SK-N-SH treated with all-trans-retinoic acid at 6 μM for 48 hours (cell line): ENCODE measurements around the gene TMEM178B.

Experiments used
- ARNTL ChIP-seq: fragments of 450-650 bp; formaldehyde crosslinking; IDR thresholded peaks from 2 replicates; pipeline ENCODE4 v1.5.0; 2020; ENCODE audit warnings: low read depth, mild to moderate bottlenecking, moderate library complexity, borderline replicate concordance
- CREB5 ChIP-seq: fragments of 250-450 bp; sonication (Bioruptor Pico); IDR thresholded peaks from 2 replicates; pipeline ENCODE4 v1.5.1; 2020; ENCODE audit warnings: low read depth, mild to moderate bottlenecking, moderate library complexity
- ZFP3 ChIP-seq: fragments of 250-450 bp; sonication (Bioruptor Pico); IDR thresholded peaks from 2 replicates; pipeline ENCODE4 v1.5.0; 2020; ENCODE audit warnings: mild to moderate bottlenecking, moderate library complexity
- ZFP30 ChIP-seq: fragments of 450-650 bp; formaldehyde crosslinking; IDR thresholded peaks from 2 replicates; pipeline ENCODE4 v1.5.0; 2022; ENCODE audit warnings: mild to moderate bottlenecking, moderate library complexity

- TF ChIP-seq ZFP30 (CRISPR knock-in tag) = no peak
- no peak for TF ChIP-seq ARNTL (CRISPR knock-in tag)
- TF ChIP-seq CREB5 = no peak
- TF ChIP-seq ZFP3 (CRISPR knock-in tag) = no peak
Measured at GRCh38 chr7:141410353-141411000, 336.6 kb downstream of the TMEM178B start.
